Esophagus muscularis mucosa (tissue), 4 donors: ENCODE measurements around the gene ARL8B.

Source experiments
- CTCF ChIP-seq, 3 experiments: fragments of 200-600 bp in 2 of 3; fragments of 450-650 bp in 1 of 3; sonication (generic) in 2 of 3; IDR thresholded peaks; one replicate each; pipeline ENCODE4 v1.5.1; 2017 to 2019; ENCODE audit warnings: antibody characterized with exemption in 3 of 3, mild to moderate bottlenecking in 2 of 3, moderate library complexity in 1 of 3
- EP300 ChIP-seq: sonication (generic); formaldehyde crosslinking; IDR thresholded peaks from one replicate; pipeline ENCODE4 v1.6.1; 2017; ENCODE audit warnings: antibody characterized with exemption
- POLR2A ChIP-seq: fragments of 450-650 bp; IDR thresholded peaks from one replicate; pipeline ENCODE4 v1.6.1; 2017; ENCODE audit warnings: antibody characterized with exemption, moderate library complexity, mild to moderate bottlenecking, low read depth
- POLR2AphosphoS5 ChIP-seq, 2 donors: sonication (generic); formaldehyde crosslinking; IDR thresholded peaks; one replicate each; pipeline ENCODE4 v1.6.1; 2017; ENCODE audit warnings: antibody characterized with exemption in 2 of 2

DNA sequence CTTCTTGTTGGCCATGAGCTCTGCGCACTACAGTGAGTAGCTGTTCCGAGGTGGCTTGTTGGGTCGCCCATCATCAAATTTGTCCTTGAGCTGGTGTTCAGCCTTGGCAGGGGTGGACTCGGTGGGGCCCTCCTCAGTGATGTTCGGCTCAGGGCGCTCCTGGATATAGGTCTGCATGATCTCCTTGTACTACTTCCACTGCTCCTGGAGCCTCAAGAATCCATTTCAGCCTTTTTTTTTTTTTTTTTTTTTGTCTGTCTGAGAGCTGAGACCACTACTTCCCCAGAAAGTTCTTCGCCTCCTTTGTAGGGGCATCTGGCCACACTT lies 39.3 kb upstream of the ARL8B start:
- TF ChIP-seq CTCF (IDR thresholded peaks at IDR 0.05) (no peak), POLR2A (no peak), POLR2AphosphoS5 (IDR thresholded peaks at IDR 0.05) (no peak), EP300 (no peak)
